Adrenal gland (tissue), 5 donors: ENCODE measurements around the gene DNAJC11.

Experiments used
- CTCF ChIP-seq, 6 experiments: fragments of 450-650 bp in 4 of 6; fragments of 200-600 bp in 2 of 6; sonication (generic) in 1 of 6; IDR thresholded peaks; 1 replicate in 5 of 6; 2 replicates in 1 of 6; pipeline versions ENCODE4 v1.5.1 to v1.8.0; 2016 to 2021; ENCODE audit warnings: antibody characterized with exemption in 6 of 6, mild to moderate bottlenecking in 2 of 6, moderate library complexity in 1 of 6
- POLR2A ChIP-seq, 2 donors: fragments of 450-650 bp; IDR thresholded peaks; one replicate each; pipeline ENCODE4 v1.6.1; 2017; ENCODE audit warnings: antibody characterized with exemption in 2 of 2, mild to moderate bottlenecking in 2 of 2, moderate library complexity in 1 of 2
- donor health status: DM: no; HTN: no; CAD: no.

- TF ChIP-seq CTCF (IDR thresholded peaks at IDR 0.05) (no peak), POLR2A (IDR thresholded peaks at IDR 0.05) (no peak)
Measured at GRCh38 chr1:6730880-6731279, 29.3 kb upstream of the DNAJC11 start.
